Erythroblast (primary cell): ENCODE results near the gene CPE.

Source experiments
- GATA1 ChIP-seq: IDR thresholded peaks from 2 replicates; pipeline ENCODE4 v1.6.1; 2011; ENCODE audit warnings: low read depth, mild to moderate bottlenecking, control low read depth, low read length, moderate library complexity
- POLR2A ChIP-seq: IDR thresholded peaks from 2 replicates; pipeline ENCODE4 v1.6.1; 2011; ENCODE audit warnings: mild to moderate bottlenecking, low read length

- TF ChIP-seq POLR2A: no peak
- no peak for TF ChIP-seq GATA1
Observed at GRCh38 chr4:165481053-165481835, 102.4 kb downstream of the CPE start.
